GM18909 (cell line): ENCODE data around the gene ILRUN.
"Not testable (repeated sequence)": the region's sequence is repeated elsewhere in the genome, so short reads cannot be mapped to it uniquely, and the experiment has no call there.

Experiments
- ATAC-seq: cut with Tn5 transposase; IDR thresholded peaks from one replicate; pipeline ENCODE4 v1.9.1; 2021; ENCODE audit warnings: mild to moderate bottlenecking; ENCODE audit not compliant: unreplicated experiment, poor library complexity

The ILRUN gene

DNA sequence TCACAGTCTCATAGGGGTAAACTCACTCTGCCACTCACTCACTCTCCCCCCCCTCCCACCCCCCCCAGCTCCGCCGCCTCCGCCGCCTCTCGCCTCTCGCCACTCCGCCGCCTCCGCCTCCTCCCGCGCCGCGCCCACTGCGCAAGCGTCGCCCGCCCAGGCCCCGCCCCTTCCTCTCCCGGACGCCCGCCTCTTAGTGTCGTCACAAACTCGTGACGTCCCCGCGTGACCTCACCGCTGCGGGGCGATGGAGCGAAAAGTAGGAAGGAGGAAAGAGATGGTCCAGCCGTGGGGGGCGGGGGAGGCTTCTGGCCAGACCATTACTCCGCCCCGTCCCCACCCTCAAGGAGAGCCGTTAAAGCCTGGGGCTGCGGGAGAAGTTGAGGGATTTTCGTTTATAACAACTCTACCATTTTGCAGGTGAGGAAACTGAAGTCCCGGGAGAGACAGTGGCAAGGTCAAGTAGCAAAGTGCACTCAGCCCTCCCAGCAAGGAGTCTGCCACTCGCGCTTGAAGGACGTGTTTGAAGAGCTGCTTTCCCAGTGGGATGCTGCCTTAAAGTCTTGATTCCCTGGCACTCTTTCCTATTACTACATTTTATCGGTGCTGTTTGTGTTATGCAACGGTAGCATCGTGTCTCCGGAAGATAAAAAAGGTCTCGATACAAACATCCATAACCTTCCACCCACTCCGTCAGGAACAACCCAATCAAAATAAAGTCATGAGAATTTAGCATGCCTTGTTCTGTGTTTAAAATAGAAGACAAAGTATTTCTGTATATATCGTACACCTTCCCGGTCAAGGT, at the start of gene ILRUN:
Gene ILRUN (minus strand): TSS at position 29 of the 805 bp plus-strand sequence. CDS start 164 bp downstream, outside the sequence.
- peak; percentile 82 for ATAC-seq

- ATAC-seq = no peak
These were observed 48.9 kb upstream of the ILRUN start for GRCh38 chr6:34745277-34746103.

DNA sequence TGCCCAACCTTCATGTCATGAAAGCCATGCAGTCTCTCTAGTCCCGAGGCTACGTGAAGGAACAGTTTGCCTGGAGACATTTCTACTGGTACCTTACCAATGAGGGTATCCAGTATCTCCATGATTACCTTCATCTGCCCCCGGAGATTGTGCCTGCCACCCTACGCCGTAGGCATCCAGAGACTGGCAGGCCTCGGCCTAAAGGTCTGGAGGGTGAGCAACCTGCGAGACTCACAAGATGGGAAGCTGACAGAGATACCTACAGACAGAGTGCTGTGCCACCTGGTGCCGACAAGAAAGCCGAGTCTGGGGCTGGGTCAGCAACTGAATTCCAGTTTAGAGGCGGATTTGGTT, 47.7 kb upstream of the ILRUN start:
- not testable (repeated sequence) for ATAC-seq

DNA sequence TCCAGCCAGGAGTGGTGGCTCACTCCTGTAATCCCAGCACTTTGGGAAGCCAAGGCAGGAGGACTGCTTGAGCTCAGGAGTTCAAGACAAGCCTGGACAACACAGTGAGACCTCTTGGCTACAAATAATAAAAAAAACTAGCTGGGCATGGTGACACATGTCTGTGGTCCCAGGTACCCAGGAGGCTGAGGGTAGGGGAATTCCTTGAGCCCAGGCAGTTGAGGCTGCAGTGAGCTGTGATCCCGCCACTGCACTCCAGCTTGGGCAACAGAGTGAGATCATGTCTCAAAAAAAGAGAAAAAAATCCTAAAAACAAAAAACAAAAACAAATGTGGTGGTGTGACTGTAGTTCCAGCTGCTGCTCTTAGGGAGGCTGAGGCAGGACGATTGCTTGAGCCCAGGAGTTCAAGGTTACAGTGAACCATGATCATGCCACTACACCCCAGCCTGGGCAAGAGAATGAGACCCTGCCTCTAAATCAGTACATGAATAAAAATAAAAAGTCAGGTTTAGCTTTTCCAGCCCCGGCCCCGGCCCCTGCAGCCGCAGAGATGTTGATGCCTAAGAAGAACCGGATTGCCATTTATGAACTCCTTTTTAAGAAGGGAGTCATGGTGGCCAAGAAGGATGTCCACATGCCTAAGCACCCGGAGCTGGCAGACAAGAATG, 47.2 kb upstream of the ILRUN start:
- ATAC-seq = no peak

DNA sequence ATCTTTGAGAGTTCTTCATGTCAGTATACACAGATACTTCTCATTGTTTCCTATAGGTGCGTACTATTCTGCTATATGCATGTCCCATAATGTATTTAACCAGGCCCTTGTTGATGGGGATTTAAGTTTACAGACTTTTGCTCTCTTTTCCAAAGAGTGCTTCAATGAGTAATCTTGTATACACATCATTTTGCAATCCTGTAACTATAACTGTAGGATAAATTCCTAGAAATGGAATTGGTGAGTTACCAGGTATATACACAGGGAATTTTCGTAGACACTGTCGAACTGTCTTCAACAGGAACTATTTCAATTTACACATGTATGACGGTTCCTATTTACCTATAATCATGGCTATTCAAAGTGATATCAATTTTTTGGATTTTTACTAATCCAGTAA, 45.5 kb upstream of the ILRUN start:
- ATAC-seq = no peak

- no peak for ATAC-seq
These were observed 40.3 kb upstream of the ILRUN start for GRCh38 chr6:34736823-34737222.

DNA sequence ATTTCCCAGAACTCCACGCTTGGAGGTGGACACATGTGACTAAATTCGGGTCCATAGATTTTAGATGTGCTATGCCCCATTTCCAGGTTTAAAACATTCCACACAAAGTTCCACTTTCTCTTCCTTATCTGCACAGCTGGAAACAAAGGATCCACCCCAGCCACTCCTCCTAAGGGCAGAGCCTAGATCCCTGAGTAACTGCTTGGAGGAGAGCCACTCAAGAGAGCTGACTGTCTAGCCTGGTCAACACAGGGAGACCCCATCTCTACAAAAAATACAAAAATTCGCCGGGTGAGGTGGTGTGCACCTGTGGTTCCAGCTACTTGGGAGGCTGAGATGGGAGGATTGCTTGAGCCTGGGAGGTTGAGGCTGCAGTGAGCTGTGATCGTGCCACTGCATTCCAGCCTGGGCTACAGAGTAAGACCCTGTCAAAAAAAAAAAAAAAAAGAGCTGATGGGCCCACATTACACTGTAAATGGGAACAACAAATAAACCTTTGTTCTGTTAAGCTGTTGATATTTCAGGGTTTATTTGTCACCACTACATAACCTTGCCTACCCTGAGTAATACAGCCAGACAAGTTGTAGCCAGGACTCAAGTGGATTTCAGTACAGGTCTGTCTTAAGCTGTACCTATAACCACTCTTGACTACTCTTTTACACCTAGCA, 35.0 kb upstream of the ILRUN start:
- ATAC-seq = no peak

DNA sequence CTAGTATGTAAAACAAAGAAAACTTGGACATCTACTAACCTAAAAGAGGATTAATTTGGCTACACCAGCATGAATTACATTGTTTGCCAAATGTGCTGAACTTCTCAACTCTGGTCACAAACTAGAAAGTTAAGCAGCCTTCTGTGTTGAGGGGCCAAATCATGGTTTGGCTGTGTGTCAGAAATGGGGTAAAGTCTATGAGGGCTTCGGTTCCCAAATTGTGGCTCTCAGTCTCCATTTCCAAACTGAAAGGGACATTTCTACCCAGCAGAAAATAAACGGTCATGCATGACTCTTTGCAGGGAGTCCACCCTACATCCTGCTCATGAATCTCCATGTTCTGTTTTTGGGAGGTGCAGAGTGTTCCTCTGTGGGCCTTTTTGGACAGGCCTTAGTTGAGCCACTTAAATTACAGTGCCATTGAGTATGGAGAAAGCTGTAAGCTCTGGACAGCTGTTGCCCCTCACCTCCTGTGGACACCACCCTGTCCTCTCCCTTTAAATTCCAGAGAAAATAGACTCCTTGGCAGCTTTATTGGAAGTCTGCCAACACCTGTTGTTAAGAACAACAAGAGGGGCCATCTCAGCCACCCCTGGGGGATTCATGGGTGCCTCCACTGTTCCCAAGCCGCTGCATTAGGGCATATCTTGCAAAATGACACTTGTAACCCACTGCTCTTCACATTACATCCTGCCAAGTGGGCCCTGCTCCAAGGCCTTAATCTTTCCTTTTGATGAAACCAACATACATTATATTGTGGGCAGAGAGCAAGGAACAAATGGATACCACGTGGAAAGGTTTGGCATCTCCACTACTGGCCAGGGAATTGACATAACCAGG, 33.3 kb upstream of the ILRUN start:
- no peak for ATAC-seq

DNA sequence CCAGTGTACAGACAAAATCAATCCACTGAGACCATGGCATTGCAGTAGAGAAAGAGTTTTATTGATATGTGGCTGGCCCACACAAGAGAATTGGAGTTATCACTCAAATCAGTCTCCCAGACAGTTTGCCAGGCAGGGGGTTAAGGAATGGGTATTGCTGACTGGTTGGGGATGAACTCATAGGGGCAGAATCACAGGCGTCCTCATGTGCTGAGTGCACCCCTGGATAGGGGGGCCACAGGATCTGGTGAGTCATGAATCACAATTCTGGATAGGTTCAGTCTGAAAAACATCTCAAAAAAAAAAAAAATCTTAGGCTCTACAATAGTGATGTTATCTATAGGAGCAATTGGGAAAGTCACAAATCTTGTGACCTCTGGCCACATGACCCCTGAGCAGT, 29.5 kb upstream of the ILRUN start:
- no peak for ATAC-seq

GRCh38 chr6:34723203-34723602, 26.6 kb upstream of the ILRUN start:
- ATAC-seq = no peak

GRCh38 chr6:34722451-34722850, 25.9 kb upstream of the ILRUN start:
- no peak for ATAC-seq

GRCh38 chr6:34720160-34720559, 23.6 kb upstream of the ILRUN start:
- not testable (repeated sequence) for ATAC-seq

DNA sequence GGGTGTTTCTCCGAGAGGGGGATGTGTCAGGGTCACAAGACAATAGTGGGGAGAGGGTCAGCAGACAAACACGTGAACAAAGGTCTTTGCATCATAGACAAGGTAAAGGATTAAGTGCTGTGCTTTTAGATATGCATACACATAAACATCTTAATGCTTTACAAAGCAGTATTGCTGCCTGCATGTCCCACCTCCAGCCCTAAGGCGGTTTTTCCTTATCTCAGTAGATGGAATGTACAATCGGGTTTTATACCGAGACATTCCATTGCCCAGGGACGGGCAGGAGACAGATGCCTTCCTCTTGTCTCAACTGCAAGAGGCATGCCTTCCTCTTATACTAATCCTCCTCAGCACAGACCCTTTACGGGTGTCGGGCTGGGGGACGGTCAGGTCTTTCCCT, 23.1 kb upstream of the ILRUN start:
- ATAC-seq = not testable (repeated sequence)

DNA sequence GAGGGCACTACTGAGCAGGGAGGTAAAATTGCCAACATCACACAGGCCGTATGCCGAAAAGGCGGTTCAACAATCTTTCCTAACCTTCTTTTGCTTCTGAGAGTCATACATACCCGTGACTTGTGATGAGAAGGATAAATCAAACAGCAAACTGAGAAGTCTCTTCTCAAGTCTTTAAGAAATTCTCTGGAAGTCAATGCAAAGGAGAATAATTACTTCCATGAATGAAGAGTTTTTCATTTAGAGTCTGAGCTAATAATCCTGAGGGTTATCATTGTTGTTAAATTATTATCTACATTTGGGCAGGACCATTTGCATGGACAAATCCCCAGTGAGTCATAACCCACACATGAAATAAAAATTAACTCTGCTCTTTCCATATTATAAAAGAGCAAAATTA, 22.4 kb upstream of the ILRUN start:
- no peak for ATAC-seq

DNA sequence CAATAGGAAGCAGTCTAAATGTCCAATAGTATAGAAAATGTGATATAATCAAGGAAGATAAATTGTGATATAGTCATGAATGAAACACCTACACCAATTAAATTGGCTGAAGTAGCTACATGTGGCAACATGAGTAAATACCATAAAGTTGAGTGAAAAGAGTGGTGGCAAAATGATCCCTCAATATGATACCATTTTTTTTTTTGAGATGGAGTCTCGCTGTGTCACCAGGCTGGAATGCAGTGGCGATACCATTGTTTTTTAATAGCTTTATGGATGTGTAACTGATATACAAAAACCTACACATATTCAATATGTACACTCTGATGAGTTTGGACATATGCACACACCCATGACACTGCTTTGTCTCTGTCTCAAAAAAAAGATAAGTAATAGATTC, 20.9 kb upstream of the ILRUN start:
- ATAC-seq = no peak

DNA sequence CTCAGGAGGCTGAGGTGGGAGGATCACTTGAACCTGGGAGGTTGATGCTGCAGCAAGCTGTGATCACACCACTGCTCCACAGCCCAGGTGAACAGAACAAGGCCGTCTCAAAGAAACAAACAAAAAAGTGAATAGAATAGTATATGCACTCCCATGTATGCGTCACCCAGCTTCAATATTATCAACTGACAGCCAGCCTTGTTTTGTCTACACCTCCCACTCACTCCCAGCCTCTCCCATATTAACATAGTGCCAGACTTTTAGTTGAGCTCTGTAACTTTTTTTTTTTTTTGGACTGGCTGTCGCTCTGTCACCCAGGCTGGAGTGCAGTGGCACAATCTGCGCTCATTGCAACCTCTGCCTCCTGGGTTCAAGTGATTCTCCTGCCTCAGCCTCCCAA, 18.1 kb upstream of the ILRUN start:
- ATAC-seq = no peak

GRCh38 chr6:34712881-34713280, 16.3 kb upstream of the ILRUN start:
- not testable (repeated sequence) for ATAC-seq

DNA sequence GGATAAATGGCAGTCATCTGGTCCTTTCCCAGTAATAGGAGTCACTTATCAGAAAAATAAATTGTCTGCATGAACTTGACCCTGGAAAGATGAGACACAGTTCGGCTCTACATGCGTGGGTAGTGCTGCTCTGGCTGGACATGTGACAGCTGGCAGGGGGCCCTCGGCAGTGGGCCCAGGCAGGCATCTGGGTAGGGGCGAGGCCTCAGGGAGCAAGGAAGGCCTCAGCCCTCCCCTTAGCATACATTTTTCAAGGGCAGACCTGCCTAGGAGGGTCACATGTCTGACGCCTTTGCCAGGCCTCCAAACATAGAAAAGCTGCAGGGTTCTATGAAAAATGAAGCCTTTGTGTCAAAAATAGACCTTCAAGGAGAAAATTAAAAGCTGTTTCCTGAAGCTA, 12.8 kb upstream of the ILRUN start:
- no peak for ATAC-seq

- ATAC-seq = no peak
These were observed 8.7 kb upstream of the ILRUN start for GRCh38 chr6:34705241-34705640.

DNA sequence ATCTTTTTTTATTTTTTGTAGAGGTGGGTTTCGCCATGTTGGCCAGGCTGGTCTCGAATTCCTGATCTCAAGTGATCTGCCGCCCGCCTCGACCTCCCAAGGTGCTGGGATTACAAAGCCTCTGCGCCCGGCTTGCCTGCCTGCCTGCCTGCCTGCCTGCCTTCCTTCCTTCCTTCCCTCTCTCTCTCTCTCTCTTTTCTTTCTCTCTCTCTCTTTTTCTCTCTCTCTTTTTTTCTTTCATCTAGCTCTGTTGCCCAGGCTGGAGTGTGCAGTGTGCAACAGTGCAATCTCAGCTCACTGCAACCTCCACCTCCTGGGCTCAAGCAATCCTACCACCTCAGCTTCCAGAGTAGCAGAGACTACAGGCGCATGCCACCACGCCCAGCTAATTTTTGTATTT, 4.6 kb upstream of the ILRUN start:
- no peak for ATAC-seq
